ENCODE data around the gene NTN1. TPM values are rescaled to one million over a fixed set of nuclear protein-coding genes. Genes with fewer than 3 reads are reported as not detected.

Gene NTN1
- total RNA-seq, 3 donors from 2014 or later (not counting 1 experiment from before 2014, with no cell fraction given) = 0.12 to 0.15 (median 0.14) TPM

DNA sequence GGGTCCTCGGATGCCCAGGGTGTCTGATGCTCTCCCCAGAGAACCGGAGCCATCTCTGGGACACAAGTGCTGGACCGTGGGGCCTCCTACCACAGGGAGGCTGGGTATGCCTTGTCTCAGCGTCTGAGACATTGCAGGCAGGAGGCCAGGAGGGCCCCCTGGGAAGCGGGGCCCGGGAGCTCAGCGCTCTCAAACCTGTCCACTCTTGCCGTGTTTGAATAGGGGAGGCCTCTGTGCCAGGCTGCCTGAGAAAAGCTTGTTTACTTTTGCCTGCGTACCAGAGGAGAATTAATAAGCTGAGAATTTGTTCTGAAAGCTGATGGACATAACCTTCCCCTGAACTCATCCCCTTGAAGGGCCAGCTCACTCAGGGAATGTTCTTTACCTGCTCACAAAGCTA is 163.8 kb downstream of the NTN1 start:
- TF ChIP-seq, protein P1, sequence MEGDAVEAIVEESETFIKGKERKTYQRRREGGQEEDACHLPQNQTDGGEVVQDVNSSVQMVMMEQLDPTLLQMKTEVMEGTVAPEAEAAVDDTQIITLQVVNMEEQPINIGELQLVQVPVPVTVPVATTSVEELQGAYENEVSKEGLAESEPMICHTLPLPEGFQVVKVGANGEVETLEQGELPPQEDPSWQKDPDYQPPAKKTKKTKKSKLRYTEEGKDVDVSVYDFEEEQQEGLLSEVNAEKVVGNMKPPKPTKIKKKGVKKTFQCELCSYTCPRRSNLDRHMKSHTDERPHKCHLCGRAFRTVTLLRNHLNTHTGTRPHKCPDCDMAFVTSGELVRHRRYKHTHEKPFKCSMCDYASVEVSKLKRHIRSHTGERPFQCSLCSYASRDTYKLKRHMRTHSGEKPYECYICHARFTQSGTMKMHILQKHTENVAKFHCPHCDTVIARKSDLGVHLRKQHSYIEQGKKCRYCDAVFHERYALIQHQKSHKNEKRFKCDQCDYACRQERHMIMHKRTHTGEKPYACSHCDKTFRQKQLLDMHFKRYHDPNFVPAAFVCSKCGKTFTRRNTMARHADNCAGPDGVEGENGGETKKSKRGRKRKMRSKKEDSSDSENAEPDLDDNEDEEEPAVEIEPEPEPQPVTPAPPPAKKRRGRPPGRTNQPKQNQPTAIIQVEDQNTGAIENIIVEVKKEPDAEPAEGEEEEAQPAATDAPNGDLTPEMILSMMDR (IDR thresholded peaks at IDR 0.05) = no peak
- Mint-ChIP-seq H3K4me1 (peaks cover 0 to 8% of the 10 kb centered on the region in 2 donors), H3K27ac (no peak overlapping the region), H3K27me3 (ENCODE audit: low read depth in 2 of 2) (peaks cover 0 to 26% of the 10 kb centered on the region in 2 donors), H3K4me3 (no peak overlapping the region), H3K9me3 (no peaks in the 10 kb centered on the region), H3K36me3 (no peaks in the 10 kb centered on the region)
- intact Hi-C loops (cut with micrococcal nuclease) = no loop called here
- ATAC-seq (no peak), DNase-seq (no peak)
- 77% methylated on average over 8 of the region's 9 CpGs for WGBS (ENCODE audit: insufficient coverage)
- H3K27ac ChIP-seq (ENCODE audit: low read length) = no peak overlapping the region
- no peaks in the 10 kb centered on the region for H3K9me3 ChIP-seq (ENCODE audit: control insufficient read depth, insufficient read depth, low read length)
- peaks cover 15% of the 10 kb centered on the region for H3K4me1 ChIP-seq (ENCODE audit: control insufficient read depth, insufficient read depth, low read length)
- no peak overlapping the region for H3K4me3 ChIP-seq (ENCODE audit: low read length)
- H3K36me3 ChIP-seq (ENCODE audit: control insufficient read depth, insufficient read depth, low read length) = no peaks in the 10 kb centered on the region
- H3K27me3 ChIP-seq (ENCODE audit: control insufficient read depth, insufficient read depth, low read length) = peaks cover 2% of the 10 kb centered on the region

DNA sequence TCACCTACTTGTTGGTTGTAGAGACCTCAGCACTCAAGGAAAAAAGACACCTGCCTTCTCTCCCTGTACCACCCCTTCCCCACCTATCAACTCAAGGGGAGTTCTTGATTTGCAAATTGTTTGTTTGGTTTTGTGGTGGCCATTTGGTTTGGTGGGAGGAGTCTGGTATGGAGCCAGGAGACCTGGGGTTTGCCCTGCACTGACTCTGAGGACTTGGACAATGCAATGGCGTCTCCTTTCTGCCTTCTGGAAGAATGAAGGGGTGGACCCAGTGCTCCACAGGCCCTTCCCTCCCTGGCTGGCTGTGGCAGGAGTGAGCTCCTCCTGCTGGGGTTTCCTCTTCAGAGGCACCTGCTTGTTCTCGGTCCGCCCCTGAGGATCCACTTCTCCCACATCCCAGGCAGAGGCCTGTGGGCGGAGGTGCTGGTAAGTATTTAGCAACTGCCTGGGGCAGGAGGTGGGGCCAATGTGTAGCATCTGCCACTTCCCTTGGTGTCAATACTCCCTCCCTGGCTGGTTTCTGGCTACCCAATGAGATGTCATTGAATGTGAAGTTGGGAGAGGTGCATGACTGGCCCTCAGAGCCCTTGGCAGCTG is 164.5 kb downstream of the NTN1 start:
- no peaks in the 10 kb centered on the region for H3K36me3 Mint-ChIP-seq
- Histone ChIP-seq H3K9me3 (ENCODE audit: control insufficient read depth, insufficient read depth, low read length) (no peaks in the 10 kb centered on the region), H3K4me3 (ENCODE audit: low read length) (no peak overlapping the region), H3K4me1 (ENCODE audit: control insufficient read depth, insufficient read depth, low read length) (peaks cover 15% of the 10 kb centered on the region), H3K36me3 (ENCODE audit: control insufficient read depth, insufficient read depth, low read length) (no peaks in the 10 kb centered on the region), H3K27me3 (ENCODE audit: control insufficient read depth, insufficient read depth, low read length) (peaks cover 2% of the 10 kb centered on the region), H3K27ac (ENCODE audit: low read length) (no peak overlapping the region)
- DNase-seq = no peak
- no peaks in the 10 kb centered on the region for H3K9me3 Mint-ChIP-seq
- TF ChIP-seq, protein P1 (IDR thresholded peaks at IDR 0.05) = no peak
- H3K4me1 Mint-ChIP-seq = peaks cover 0 to 8% of the 10 kb centered on the region in 2 donors
- no peak overlapping the region for H3K4me3 Mint-ChIP-seq
- WGBS (ENCODE audit: insufficient coverage) = 84% methylated on average over 4 of the region's 4 CpGs
- H3K27me3 Mint-ChIP-seq (ENCODE audit: low read depth in 2 of 2) = peaks cover 0 to 27% of the 10 kb centered on the region in 2 donors
- no peak for ATAC-seq
- H3K27ac Mint-ChIP-seq = no peak overlapping the region
- intact Hi-C loops (cut with micrococcal nuclease) = no loop called here

- Histone ChIP-seq H3K27ac (ENCODE audit: low read length) (no peak overlapping the region), H3K4me1 (ENCODE audit: control insufficient read depth, insufficient read depth, low read length) (peaks cover 10% of the 10 kb centered on the region), H3K27me3 (ENCODE audit: control insufficient read depth, insufficient read depth, low read length) (peaks cover 2% of the 10 kb centered on the region), H3K9me3 (ENCODE audit: control insufficient read depth, insufficient read depth, low read length) (no peaks in the 10 kb centered on the region), H3K4me3 (ENCODE audit: low read length) (no peak overlapping the region), H3K36me3 (ENCODE audit: control insufficient read depth, insufficient read depth, low read length) (no peaks in the 10 kb centered on the region)
- no peaks in the 10 kb centered on the region for H3K9me3 Mint-ChIP-seq
- H3K27me3 Mint-ChIP-seq (ENCODE audit: low read depth in 2 of 2) = peaks cover 0 to 27% of the 10 kb centered on the region in 2 donors
- 87% methylated on average over 6 of the region's 7 CpGs for WGBS (ENCODE audit: insufficient coverage)
- H3K4me3 Mint-ChIP-seq = no peak overlapping the region
- intact Hi-C loops (cut with micrococcal nuclease) = no loop called here
- no peaks in the 10 kb centered on the region for H3K36me3 Mint-ChIP-seq
- peaks cover 0 to 8% of the 10 kb centered on the region in 2 donors for H3K4me1 Mint-ChIP-seq
- TF ChIP-seq, protein P1 (IDR thresholded peaks at IDR 0.05) = no peak
- ATAC-seq (no peak), DNase-seq (no peak)
- H3K27ac Mint-ChIP-seq = no peak overlapping the region
Measured at GRCh38 chr17:9187828-9188227, 166.5 kb downstream of the NTN1 start.

DNA sequence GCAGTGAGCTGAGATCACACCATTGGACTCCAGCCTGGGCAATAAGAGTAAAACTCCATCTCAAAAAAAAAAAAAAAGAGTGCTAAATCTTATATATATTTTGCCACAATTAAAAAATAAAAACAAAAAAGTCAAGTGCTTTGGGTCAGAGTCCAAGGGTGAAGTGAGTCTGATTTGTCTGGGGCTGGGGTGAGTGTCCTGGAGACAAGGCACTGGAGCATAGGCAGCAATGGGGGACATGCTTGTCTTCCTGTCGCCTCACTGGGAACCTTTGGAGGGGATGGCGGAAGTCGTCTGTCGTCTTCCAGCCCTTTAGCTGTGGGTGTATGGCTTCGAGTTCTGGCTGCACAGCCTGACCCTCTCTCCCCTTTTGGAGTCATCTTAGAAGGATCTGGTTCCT is 167.1 kb downstream of the NTN1 start:
- intact Hi-C loops (cut with micrococcal nuclease) = no loop called here
- no peak overlapping the region for H3K27ac Mint-ChIP-seq
- DNase-seq (no peak), ATAC-seq (no peak)
- H3K9me3 Mint-ChIP-seq = no peaks in the 10 kb centered on the region
- H3K4me3 Mint-ChIP-seq = no peak overlapping the region
- no peak overlapping the region for H3K4me3 ChIP-seq (ENCODE audit: low read length)
- H3K36me3 ChIP-seq (ENCODE audit: control insufficient read depth, insufficient read depth, low read length) = no peaks in the 10 kb centered on the region
- peaks cover 0 to 8% of the 10 kb centered on the region in 2 donors for H3K4me1 Mint-ChIP-seq
- peaks cover 2% of the 10 kb centered on the region for H3K27me3 ChIP-seq (ENCODE audit: control insufficient read depth, insufficient read depth, low read length)
- no peak overlapping the region for H3K27ac ChIP-seq (ENCODE audit: low read length)
- TF ChIP-seq, protein P1 (IDR thresholded peaks at IDR 0.05) = no peak
- H3K27me3 Mint-ChIP-seq (ENCODE audit: low read depth in 2 of 2) = peaks cover 0 to 27% of the 10 kb centered on the region in 2 donors
- 87% methylated on average over 5 of the region's 5 CpGs for WGBS (ENCODE audit: insufficient coverage)
- no peaks in the 10 kb centered on the region for H3K36me3 Mint-ChIP-seq
- no peaks in the 10 kb centered on the region for H3K9me3 ChIP-seq (ENCODE audit: control insufficient read depth, insufficient read depth, low read length)
- peaks cover 6% of the 10 kb centered on the region for H3K4me1 ChIP-seq (ENCODE audit: control insufficient read depth, insufficient read depth, low read length)

All from natural killer cell (primary cell).